ACHN (cell line): ENCODE data around the gene ARHGAP30.
"Not testable (repeated sequence)": the region's sequence is repeated elsewhere in the genome, so short reads cannot be mapped to it uniquely, and the experiment has no call there.

Experiments
- DNase-seq: peaks from one replicate; pipeline ENCODE4 v3.0.0-alpha.2; 2015
- in situ Hi-C: cut with HindIII; loops from 2 replicates; pipeline ENCODE4 v1.10.0; 2017; ENCODE audit warnings: low sequenced_read_pairs, low pct_ligation_motif_present, low pct_unique_long_range_greater_than_20kb

Gene ARHGAP30

DNA sequence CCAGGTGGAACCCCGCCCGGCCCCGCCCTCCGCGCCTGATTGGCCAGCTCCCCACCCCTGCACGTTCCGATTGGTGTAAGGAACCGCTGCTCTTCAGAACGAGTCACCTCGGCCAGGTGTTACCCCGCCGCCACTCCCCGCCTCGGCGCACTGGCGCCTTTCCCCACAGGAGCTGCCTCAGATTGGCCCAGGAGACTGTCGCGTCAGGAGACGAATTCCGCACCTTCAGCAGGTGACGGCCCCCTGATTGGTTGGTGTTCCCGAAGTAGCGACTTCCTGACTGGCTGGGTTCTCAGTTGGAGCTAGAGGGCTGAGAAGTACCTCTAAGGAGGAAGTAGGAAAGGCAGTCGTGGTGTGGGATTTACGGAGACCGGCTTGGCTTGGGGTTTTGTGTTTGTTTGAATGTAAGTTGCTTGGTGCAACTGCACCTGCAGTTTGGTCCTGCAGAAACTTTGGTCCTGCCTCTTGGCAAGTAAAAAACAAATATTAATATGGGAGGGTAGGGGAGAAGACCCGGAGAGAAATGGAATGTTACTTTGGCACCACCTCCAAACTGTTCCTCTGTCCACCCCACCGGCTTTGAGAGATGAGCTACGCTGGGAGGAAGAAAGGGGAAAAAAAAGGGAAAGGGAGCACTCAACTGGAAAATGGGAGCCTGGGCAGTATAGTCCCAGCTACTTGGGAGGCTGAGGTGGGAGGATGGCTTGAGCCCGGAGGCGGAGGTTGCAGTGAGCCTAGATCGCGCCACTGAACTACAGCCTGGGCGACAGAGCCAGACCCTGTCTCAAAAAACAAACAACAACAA, 48.3 kb downstream of the ARHGAP30 start:
- peak; percentile 90 for DNase-seq
- in situ Hi-C loops = no loop called here

DNA sequence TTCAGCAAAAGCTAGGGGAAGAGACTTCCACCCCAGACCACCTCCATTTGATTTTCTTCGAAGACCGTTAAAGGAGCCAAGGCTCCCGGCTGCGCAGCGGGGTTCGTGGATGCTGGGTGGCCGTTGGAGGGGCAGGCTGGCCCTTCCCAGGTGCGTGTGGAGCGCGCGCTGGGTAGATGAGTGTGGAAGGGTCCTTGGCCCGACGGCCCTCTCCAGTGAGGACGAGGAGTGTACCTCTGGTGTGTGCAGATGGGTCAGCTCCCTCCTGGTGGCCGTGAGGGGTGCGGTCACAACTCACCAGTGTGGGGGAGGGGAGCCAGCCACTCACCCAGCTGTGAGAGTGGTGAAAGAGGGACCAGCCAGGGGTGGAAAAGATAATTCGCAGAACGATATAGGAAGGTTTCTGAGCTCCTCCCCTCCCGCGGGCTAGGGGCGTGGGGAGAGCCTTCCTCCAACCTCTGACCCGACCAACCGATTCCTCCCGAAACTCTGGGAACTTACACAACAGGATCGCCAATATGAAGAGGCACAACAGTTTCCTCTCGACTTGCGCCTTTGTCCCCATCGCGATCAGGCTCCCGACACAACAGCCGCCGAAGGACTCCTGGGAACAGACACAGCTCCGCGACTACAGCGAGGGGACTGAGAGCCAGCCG, 49.1 kb downstream of the ARHGAP30 start, which contains the start of gene F11R:
Gene F11R (minus strand): TSS at position 644 of the 656 bp plus-strand sequence. CDS start 79 bp downstream, at position 565.
- DNase-seq = peak; percentile 48
- in situ Hi-C loops = no loop called here

DNA sequence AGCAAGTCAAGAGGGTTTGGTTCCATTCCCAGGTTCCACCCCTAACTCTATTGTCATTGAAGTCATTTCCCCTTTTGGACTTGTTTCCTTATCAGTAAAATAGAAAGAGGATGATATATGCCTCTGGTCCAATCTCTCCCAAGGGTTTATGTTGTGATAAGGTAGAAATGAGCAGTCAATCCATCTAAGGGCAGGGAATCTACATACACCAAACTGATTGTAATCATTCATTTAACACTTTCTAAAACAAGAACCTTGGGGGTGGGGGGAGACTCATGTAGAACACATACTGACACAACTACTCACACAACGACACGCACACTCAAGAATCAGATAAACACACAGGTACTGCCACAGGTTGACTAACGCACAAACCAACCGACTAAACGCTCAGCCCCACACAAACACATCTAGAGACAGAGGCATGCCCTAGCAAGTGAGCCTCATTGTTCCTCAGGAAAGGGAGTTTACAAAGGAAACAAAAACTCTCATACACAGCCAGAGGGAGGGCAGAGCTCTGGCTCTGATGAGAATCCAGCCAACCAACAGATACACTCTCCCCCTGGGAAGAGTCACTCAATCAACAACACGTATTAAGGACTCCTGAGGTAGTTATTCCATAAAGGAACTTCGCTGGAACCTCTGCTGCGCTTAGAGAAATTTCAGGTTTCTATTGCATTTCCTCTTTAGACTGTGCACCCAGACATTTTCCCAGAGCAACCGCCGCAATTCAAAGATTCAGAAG, 49.8 kb downstream of the ARHGAP30 start:
- in situ Hi-C loops = no loop called here
- no peak for DNase-seq

DNA sequence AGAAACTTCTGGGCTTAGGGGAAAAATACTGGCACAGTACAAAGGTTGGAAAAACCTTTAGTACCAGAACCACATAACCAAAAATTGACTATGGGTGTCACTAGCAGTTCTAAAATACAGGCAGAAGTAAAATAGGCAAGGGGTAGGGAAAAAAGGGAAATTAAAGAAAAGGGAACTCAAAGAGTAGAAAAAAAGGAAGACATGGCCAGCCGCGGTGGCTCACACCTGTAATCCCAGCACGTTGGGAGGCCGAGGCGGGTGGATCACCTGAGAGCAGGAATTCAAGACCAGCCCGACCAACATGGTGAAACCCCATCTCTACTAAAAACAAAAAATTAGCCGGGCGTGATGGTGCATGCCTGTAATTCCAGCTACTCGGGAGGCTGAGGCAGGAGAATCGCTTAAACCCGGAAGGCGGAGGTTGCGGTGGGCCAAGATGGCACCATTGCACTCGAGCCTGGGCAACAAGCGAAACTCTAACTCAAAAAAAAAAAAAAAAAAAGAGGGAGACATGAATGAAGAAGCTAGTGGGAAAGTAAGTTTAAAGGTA, 50.5 kb downstream of the ARHGAP30 start:
- DNase-seq, in situ Hi-C loops: not testable (repeated sequence)

DNA sequence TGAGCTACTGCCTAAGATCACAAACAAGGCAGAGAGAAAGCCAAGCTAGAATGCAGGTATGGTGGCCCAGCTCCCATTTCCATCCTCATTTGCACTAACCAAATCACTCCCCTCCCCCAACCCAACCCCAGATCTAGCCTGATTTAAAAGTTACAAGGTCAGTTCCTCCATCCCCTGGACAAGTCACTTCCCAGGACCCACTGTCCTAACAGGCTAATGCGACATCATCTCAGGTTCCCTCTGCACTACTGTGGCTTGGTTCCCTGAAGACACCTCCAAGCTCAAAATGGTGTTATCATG, 51.1 kb downstream of the ARHGAP30 start:
- no peak for DNase-seq
- in situ Hi-C loops = no loop called here

DNA sequence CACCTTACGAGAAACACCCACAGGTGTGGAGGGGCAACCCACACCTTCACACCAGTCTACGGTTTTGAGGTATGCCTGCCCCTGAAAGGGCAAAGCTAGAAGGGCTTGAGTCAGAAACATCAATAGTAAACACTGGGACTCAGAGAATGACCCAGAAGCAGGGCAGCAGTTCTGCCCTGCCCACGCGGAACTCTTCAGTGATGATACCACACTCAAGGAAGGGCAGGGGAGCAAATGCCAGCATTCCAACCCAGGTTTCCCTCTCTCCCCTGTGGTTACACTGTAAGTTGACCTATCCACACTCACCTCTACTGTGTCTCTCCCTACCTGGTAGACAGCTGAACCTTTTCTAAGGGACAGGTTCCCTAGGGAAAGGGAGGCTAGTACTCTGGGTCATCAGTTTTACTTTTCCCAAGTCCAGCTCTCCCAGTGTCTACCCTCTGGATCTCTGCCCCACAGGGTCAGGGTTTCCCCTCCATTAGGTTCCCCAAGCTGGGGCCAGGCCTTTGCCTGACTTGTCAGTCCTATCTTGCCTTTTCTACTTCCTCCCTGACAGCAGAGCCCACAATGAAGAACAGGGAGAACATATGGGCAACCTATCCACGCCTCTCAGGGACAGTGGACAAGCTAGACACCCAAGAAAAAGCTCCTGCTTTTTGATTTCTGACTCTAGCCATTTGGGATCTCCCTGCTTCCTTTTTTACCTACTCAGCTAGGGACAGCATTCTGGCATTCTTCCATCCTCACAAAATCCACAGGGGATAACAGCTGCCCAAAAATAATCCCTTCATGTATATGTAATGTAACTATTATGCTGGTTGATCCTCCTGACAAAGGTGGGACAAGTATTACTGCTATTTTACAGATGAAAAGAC, 51.7 kb downstream of the ARHGAP30 start:
- no peak for DNase-seq
- in situ Hi-C loops = no loop called here

DNA sequence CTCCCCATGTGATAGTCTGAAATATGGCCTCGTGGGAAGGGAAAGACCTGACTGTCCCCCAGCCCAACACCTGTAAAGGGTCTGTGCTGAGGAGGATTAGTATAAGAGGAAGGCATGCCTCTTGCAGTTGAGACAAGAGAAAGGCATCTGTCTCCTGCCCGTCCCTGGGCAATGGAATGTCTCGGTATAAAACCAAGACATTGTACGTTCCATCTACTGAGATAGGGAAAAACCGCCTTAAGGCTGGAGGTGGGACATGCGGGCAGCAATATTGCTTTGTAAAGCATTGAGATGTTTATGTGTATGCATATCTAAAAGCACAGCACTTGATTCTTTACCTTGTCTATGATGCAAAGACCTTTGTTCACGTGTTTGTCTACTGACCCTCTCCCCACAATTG, 52.5 kb downstream of the ARHGAP30 start:
- DNase-seq, in situ Hi-C loops: not testable (repeated sequence)

DNA sequence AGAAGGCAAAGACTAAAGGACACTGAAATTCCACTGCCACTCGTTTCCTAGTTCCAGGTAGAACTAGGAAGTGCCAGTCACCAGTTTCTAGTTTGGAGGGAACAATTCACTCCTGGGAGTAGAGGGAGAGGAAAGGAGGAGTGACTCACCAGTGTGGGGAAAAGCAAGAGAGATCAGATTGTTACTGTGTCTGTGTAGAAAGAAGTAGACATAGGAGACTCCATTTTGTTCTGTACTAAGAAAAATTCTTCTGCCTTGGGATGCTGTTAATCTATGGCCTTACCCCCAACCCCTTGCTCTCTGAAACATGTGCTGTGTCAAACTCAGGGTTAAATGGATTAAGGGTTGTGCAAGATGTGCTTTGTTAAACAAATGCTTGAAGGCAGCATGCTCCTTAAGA, 53.0 kb downstream of the ARHGAP30 start:
- DNase-seq = not testable (repeated sequence)

DNA sequence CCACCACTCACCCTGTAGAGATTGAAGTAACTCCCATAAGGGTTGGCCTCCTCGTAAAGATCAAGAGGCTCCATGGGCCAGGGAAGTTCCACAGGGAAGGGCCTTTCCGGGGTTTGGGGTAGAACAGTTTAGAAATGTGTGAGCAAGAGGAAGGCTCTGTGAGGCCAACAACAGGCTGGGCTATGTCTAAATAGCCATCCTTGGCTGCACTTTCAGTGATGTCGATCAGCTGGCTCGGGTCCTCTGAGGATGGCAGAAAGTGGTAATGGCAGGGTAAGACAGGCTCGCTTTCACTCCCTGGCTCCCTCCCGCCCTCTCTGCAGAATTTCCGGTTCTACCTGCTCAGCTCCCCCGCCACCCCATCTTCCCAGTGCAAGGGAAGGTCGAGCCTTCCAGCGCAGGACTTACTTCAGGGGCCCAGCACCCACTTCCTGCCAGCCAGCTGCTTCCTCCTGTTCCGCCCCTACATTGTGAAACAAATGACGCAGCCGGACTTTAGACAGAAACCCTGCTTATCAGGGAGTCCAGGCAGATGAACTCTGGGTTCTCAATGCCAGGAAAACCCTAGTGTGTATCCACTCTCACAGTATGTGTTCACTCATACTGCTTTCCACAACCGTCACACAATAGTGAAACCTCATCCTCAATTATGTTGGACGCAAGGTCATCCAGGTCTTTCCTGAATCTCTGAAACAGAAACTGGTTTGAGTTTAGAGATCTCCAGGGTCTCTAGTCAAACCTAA, 56.0 kb downstream of the ARHGAP30 start:
- in situ Hi-C loops = no loop called here
- DNase-seq = peak; percentile 78

More for the DNA sequence above, 53.0 kb downstream of the ARHGAP30 start:
- in situ Hi-C loops = not testable (repeated sequence)

DNA sequence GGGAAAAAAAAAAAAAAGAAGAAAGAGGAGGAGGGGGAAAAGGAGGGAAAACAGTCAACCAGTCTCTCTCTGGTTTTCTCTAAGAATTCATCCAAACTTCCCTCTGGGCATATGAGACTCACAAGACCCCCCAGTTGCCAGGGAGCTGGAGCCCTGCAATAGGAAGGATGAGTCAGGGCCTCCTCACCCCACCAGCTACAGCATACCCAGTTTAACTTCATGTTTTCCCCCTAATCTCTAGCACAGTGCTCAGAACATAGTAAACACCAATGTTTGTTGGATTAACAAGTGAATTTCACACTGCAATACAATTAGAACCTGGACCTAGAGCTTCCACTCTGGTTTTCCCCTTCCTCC, 56.6 kb downstream of the ARHGAP30 start:
- in situ Hi-C loops = no loop called here
- DNase-seq = no peak

DNA sequence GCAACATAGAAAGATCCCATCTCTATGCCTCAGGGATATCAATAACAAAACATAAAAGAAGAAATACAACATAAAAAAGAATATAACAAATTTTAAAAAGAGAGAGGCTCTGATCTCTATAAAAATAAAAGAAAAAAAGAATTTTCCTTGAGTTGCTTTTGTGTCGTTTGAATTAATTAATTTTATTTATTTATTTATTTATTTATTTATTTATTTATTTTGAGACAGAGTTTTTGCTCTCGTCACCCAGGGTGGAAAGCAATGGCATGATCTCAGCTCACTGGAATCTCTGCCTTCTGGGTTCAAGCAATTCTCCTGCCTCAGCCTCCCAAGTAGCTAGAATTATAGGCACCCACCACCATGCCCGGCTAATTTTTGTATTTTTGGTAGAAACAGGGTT, 57.3 kb downstream of the ARHGAP30 start:
- no peak for DNase-seq
- in situ Hi-C loops = no loop called here

DNA sequence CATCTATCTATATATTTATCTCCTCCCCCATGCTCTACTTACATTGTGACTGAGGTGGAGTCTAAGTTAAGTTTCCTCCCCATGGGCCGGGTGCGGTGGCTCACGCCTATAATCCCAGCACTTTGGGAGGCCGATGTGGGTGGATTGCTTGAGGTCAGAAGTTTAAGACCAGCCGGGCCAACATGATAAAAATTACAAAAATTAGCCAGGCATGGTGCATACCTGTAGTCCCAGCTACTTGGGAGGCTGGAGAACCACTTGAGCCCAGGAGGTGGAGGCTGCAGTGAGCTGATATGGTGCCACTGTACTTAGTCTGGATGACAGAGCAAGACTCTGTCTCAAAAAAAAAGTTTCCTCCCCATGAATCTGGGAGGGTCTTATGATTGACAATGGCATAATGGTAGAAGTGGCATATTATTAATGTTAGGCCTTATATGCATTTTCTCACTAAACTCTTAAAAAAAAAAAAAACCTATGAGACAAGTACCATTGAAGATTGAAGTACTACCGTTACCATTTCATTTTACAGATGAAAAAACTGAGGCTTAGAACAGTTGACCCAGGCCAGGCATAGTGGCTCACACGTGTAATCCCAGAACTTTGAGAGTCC, 60.0 kb downstream of the ARHGAP30 start:
- DNase-seq = no peak
- in situ Hi-C loops = no loop called here

DNA sequence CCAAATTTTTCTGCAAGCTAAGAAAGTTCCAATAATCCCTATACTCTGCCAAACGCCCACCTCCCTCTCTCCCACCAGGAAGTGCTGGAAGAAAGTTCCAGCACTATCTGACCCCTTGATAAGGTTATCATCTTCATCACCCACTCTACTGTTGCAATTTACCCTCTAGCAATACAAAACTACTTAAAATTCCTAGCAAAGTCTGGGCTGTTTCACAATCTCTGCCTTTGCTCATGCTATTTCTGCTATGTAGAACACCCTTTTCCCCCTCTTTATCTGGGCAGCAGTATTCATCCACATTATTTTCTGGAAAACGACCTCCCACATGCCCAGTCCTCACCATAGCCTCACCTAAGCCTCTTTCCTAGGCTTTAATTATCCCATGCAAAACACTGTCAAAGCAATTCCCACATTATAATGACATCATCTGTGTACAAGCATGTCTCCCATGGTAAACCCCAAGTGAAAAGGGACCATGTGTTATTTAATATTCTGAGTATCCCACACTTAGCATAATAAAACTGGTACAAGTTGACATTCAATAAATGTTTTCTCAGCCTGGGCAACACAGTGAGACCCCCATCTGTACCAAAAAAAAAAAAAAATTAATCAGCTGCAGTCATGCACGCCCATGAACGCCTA, 60.7 kb downstream of the ARHGAP30 start:
- DNase-seq = no peak
- in situ Hi-C loops = no loop called here

DNA sequence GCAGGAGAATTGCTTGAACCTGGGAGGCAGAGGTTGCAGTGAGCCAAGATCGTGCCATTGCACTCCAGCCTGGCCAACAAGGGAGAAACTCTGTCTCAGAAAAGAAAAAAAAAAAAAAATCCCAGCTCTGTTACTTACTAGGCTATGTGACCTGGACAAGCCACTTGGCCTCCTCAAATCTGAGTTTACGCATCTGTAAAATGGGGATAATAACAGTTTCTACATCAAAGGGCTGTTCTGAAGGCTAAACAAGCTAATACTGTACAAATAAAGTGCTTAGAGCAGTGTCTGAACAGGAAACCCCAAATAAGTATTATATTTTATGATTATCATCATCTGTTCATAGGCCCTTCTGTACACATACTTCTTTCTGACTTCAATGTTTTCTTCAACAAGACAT, 62.3 kb downstream of the ARHGAP30 start:
- DNase-seq = no peak
- in situ Hi-C loops = no loop called here

DNA sequence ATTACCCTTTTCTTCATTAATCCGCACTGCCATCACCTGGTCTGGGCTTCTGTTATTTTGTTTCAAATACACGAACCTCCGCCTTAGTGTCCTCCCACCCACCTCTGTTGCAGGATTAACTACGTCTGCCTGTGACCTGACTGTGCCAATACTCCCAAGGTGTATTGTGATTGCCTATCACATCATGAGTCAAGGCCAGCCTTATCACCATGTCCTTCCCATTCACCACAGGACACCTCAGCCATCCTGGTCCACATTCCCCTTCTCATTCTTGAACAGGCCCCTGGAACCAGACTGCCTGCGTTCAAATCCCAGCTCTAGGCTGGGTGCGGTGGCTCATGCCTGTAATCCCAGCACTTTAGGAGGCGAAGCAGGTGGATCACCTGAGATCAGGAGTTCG, 63.1 kb downstream of the ARHGAP30 start:
- DNase-seq = no peak
- in situ Hi-C loops = no loop called here

DNA sequence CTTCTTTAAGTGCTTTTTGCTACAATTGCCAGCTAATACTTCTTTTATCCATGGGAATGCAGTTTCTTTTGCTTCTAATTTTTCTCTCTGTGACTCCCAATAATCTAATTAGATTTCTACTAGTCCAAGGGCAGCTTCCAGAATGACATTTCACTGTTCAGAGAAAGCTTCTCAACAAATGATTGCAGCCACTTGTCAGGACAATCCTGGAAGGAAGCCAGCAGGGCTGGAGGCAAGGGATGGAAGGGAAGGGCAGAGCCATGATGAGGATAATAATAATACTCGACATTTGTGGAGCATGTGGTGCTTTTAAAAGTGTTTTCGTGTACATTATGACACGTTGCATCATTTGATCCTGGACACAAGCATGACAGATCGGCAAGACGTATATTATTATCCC, 68.2 kb downstream of the ARHGAP30 start:
- in situ Hi-C loops = no loop called here
- no peak for DNase-seq
